Mesenchymal stem cell (in vitro differentiated cells and primary cell): ENCODE data around the gene SNX30.
A peak's percentile ranks its signal among the peaks of the same experiment; 100 is the strongest.

ENCODE experiments used
- DNase-seq: peaks from one replicate; pipeline ENCODE4 v3.0.0-alpha.2; 2013
- H2AFZ ChIP-seq: one replicate; pipeline ENCODE4 v1.6.1; 2013; ENCODE audit warnings: low read depth, mild to moderate bottlenecking, control low read depth, inconsistent platforms, low read length, moderate library complexity
- H2AK5ac ChIP-seq: 2 replicates; pipeline ENCODE4 v1.6.1; 2013; ENCODE audit warnings: low read length, moderate library complexity, mild to moderate bottlenecking, inconsistent platforms; ENCODE audit not compliant: severe bottlenecking
- H2BK120ac ChIP-seq: one replicate; pipeline ENCODE4 v1.6.1; 2013; ENCODE audit warnings: low read depth, mild to moderate bottlenecking, inconsistent platforms, low read length, moderate library complexity
- H2BK12ac ChIP-seq, 2 experiments: one replicate each; pipeline ENCODE4 v1.6.1; 2013; ENCODE audit warnings: inconsistent platforms in 2 of 2, low read length in 2 of 2, mild to moderate bottlenecking in 2 of 2, moderate library complexity in 2 of 2, control low read depth in 1 of 2
- H2BK15ac ChIP-seq: one replicate; pipeline ENCODE4 v1.6.1; 2013; ENCODE audit warnings: mild to moderate bottlenecking, low read depth, inconsistent platforms; ENCODE audit not compliant: poor library complexity, severe bottlenecking
- H2BK5ac ChIP-seq: 2 replicates; pipeline ENCODE4 v1.6.1; 2013; ENCODE audit warnings: low read depth, mild to moderate bottlenecking, low read length, control low read depth, inconsistent platforms; ENCODE audit not compliant: poor library complexity, severe bottlenecking
- H3K14ac ChIP-seq, 2 experiments: one replicate each; pipeline ENCODE4 v1.6.1; 2013; ENCODE audit warnings: inconsistent platforms in 2 of 2, low read length in 2 of 2, control low read depth in 1 of 2, mild to moderate bottlenecking in 1 of 2, moderate library complexity in 1 of 2
- H3K18ac ChIP-seq, 2 experiments: one replicate each; pipeline ENCODE4 v1.6.1; 2013; ENCODE audit warnings: inconsistent platforms in 2 of 2, low read length in 2 of 2, control low read depth in 1 of 2, low read depth in 1 of 2, mild to moderate bottlenecking in 1 of 2
- H3K23ac ChIP-seq, 2 experiments: one replicate each; pipeline ENCODE4 v1.6.1; 2013; ENCODE audit warnings: inconsistent platforms in 2 of 2, low read length in 2 of 2, mild to moderate bottlenecking in 2 of 2, moderate library complexity in 2 of 2, control low read depth in 1 of 2
- H3K27ac ChIP-seq: 2 replicates; pipeline ENCODE4 v1.5.1; 2013; ENCODE audit warnings: mild to moderate bottlenecking, moderate library complexity, low read length, control low read depth, inconsistent platforms; ENCODE audit not compliant: poor library complexity, severe bottlenecking
- H3K27me3 ChIP-seq, 2 experiments: 2 replicates each; pipeline versions ENCODE4 v1.6.1 to v1.7.0; 2013; ENCODE audit warnings: low read length in 2 of 2, mild to moderate bottlenecking in 2 of 2, moderate library complexity in 2 of 2, control low read depth in 1 of 2, inconsistent platforms in 1 of 2; ENCODE audit not compliant: control insufficient read depth in 1 of 2, insufficient read depth in 1 of 2
- H3K36me3 ChIP-seq, 2 experiments: 2 replicates each; pipeline versions ENCODE4 v1.6.1 to v1.7.0; 2013; ENCODE audit warnings: low read length in 2 of 2, control low read depth in 1 of 2, inconsistent platforms in 1 of 2, low read depth in 1 of 2, mild to moderate bottlenecking in 1 of 2; ENCODE audit not compliant: insufficient read depth in 2 of 2, control insufficient read depth in 1 of 2
- H3K4ac ChIP-seq, 2 experiments: one replicate each; pipeline ENCODE4 v1.6.1; 2013; ENCODE audit warnings: inconsistent platforms in 2 of 2, low read length in 2 of 2, mild to moderate bottlenecking in 2 of 2, moderate library complexity in 2 of 2, control low read depth in 1 of 2, low read depth in 1 of 2
- H3K4me1 ChIP-seq: 2 replicates; pipeline ENCODE4 v1.6.1; 2013; ENCODE audit warnings: low read depth, low read length, control low read depth; ENCODE audit not compliant: control insufficient read depth, insufficient read depth
- H3K4me2 ChIP-seq: 2 replicates; pipeline ENCODE4 v1.6.1; 2013; ENCODE audit warnings: low read length, mild to moderate bottlenecking, inconsistent platforms; ENCODE audit not compliant: poor library complexity, severe bottlenecking
- H3K4me3 ChIP-seq, 2 experiments: 2 replicates each; pipeline versions ENCODE4 v1.5.1 to v1.7.0; 2013; ENCODE audit warnings: low read length in 2 of 2, mild to moderate bottlenecking in 2 of 2, control low read depth in 1 of 2, low read depth in 1 of 2; ENCODE audit not compliant: insufficient read depth in 1 of 2
- H3K79me1 ChIP-seq: replicated peaks from 2 replicates; pipeline ENCODE4 v1.6.1; 2013; ENCODE audit warnings: mild to moderate bottlenecking, control low read depth, low read length, inconsistent platforms; ENCODE audit not compliant: poor library complexity, severe bottlenecking
- H3K9ac ChIP-seq: 2 replicates; pipeline ENCODE4 v1.7.0; 2013; ENCODE audit warnings: mild to moderate bottlenecking, low read length, moderate library complexity
- H3K9me3 ChIP-seq: 2 replicates; pipeline ENCODE4 v1.7.0; 2013; ENCODE audit warnings: mild to moderate bottlenecking, low read length; ENCODE audit not compliant: control insufficient read depth
- H4K8ac ChIP-seq: one replicate; pipeline ENCODE4 v1.6.1; 2013; ENCODE audit warnings: inconsistent platforms, mild to moderate bottlenecking, low read length, moderate library complexity
- H4K91ac ChIP-seq: one replicate; pipeline ENCODE4 v1.6.1; 2013; ENCODE audit warnings: mild to moderate bottlenecking, low read length, inconsistent platforms
- WGBS: methylation state at CpG from one replicate; pipeline ENCODE4 v1.1.7; 2013; ENCODE audit warnings: mixed read lengths; 5-methylcytosine and 5-hydroxymethylcytosine counted together

SNX30 gene

GRCh38 chr9:112815868-112816267 is 65.3 kb downstream of the SNX30 start:
- Histone ChIP-seq H2AFZ (no peak overlapping the region), H3K4me3 (no peak overlapping the region), H3K23ac (no peak overlapping the region), H3K4ac (no peak overlapping the region), H3K27me3 (no peaks in the 10 kb centered on the region), H2AK5ac (no peak overlapping the region), H3K18ac (no peak overlapping the region), H3K9ac (no peak overlapping the region), H3K79me1 (peaks cover 8% of the 10 kb centered on the region), H4K91ac (no peak overlapping the region), H3K9me3 (no peaks in the 10 kb centered on the region), H4K8ac (no peak overlapping the region), H3K4me2 (no peak overlapping the region), H3K36me3 (peaks cover 7 to 11% of the 10 kb centered on the region in 2 experiments), H2BK15ac (no peak overlapping the region), H2BK5ac (no peak overlapping the region), H2BK120ac (no peak overlapping the region), H2BK12ac (no peak overlapping the region), H3K27ac (no peak overlapping the region), H3K14ac (no peak overlapping the region), H3K4me1 (peaks cover 2% of the 10 kb centered on the region)
- WGBS: 82% methylated on average over 7 of the region's 8 CpGs
- DNase-seq: no peak

DNA sequence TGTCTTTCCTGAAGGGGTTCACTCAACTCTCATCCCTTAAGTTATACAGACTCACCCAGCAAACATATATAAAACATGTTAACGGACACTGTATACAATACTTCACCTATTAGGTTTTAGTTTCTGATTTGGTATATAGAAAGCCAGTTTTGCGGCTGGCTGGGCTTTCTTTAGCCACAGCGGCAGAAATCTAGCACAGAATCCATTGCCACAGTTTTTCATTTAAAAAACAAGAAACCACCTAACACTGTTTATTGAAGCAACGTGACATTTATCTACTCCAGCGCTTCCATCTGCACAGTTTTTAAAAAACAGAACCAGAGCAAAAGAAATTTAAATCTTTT is 67.3 kb downstream of the SNX30 start:
- DNase-seq: no peak
- H2BK5ac ChIP-seq: no peak overlapping the region
- peaks cover 2% of the 10 kb centered on the region for H3K79me1 ChIP-seq
- H3K27ac ChIP-seq: no peak overlapping the region
- H4K91ac ChIP-seq: no peak overlapping the region
- peaks cover 2% of the 10 kb centered on the region for H3K4me1 ChIP-seq
- no peak overlapping the region for H3K14ac ChIP-seq
- WGBS: 98% methylated on average over 5 of the region's 5 CpGs
- H4K8ac ChIP-seq: no peak overlapping the region
- H2AK5ac ChIP-seq: no peak overlapping the region
- H3K18ac ChIP-seq: no peak overlapping the region
- H2AFZ ChIP-seq: no peak overlapping the region
- H2BK12ac ChIP-seq: no peak overlapping the region
- peak overlapping the region; percentile 67 for H3K9ac ChIP-seq
- H3K4ac ChIP-seq: no peak overlapping the region
- no peaks in the 10 kb centered on the region for H3K9me3 ChIP-seq
- no peaks in the 10 kb centered on the region for H3K27me3 ChIP-seq
- H3K4me2 ChIP-seq: no peak overlapping the region
- H3K36me3 ChIP-seq: peaks cover 7 to 11% of the 10 kb centered on the region in 2 experiments
- no peak overlapping the region for H2BK15ac ChIP-seq
- H3K4me3 ChIP-seq: no peak overlapping the region
- H2BK120ac ChIP-seq: no peak overlapping the region
- no peak overlapping the region for H3K23ac ChIP-seq

GRCh38 chr9:112819635-112820496 is 69.3 kb downstream of the SNX30 start:
- Histone ChIP-seq H2AK5ac (no peak overlapping the region), H3K79me1 (peaks cover 2% of the 10 kb centered on the region), H2BK12ac (peak overlapping the region in 1 of 2 experiments; percentile 42), H2AFZ (no peak overlapping the region), H3K18ac (no peak overlapping the region), H3K4me3 (no peak overlapping the region), H2BK120ac (no peak overlapping the region), H3K4me2 (no peak overlapping the region), H3K9me3 (no peaks in the 10 kb centered on the region), H3K4ac (no peak overlapping the region), H3K27me3 (no peaks in the 10 kb centered on the region), H4K8ac (no peak overlapping the region), H3K36me3 (peaks cover 7 to 11% of the 10 kb centered on the region in 2 experiments), H4K91ac (no peak overlapping the region), H3K14ac (peak overlapping the region in 1 of 2 experiments; percentile 86), H2BK5ac (no peak overlapping the region), H3K4me1 (peaks cover 2% of the 10 kb centered on the region), H3K27ac (no peak overlapping the region), H2BK15ac (no peak overlapping the region), H3K23ac (no peak overlapping the region), H3K9ac (peak overlapping the region; percentile 27)
- WGBS: 94% methylated on average over 5 of the region's 7 CpGs
- DNase-seq: peak; percentile 75

DNA sequence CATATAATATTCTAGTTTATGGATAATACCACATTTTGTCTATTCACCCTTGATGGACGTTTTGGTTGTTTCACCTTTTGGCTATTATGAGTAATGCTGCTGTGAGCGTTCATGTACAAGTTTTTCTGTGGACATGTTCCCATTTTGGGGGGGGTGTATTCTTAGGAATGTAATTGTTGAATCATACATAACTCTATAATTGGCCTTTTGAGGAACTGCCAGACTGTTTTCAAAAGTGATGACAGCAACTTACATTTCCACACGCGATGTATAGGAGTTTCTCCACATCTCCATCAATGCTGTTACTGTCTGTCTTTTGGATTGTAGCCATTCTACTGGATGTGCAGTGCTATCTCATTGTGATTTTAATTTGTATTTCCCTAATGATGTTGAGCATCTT is 70.3 kb downstream of the SNX30 start:
- no peaks in the 10 kb centered on the region for H3K9me3 ChIP-seq
- no peak overlapping the region for H3K4me3 ChIP-seq
- H3K9ac ChIP-seq: no peak overlapping the region
- H4K8ac ChIP-seq: no peak overlapping the region
- no peak overlapping the region for H2AFZ ChIP-seq
- H3K14ac ChIP-seq: no peak overlapping the region
- H2BK5ac ChIP-seq: no peak overlapping the region
- no peak overlapping the region for H3K4ac ChIP-seq
- no peak overlapping the region for H2BK12ac ChIP-seq
- H2BK15ac ChIP-seq: no peak overlapping the region
- no peak overlapping the region for H2BK120ac ChIP-seq
- 100% methylated on average over 1 of the region's 4 CpGs for WGBS
- H2AK5ac ChIP-seq: no peak overlapping the region
- peaks cover 2% of the 10 kb centered on the region for H3K4me1 ChIP-seq
- no peak overlapping the region for H3K23ac ChIP-seq
- H3K27ac ChIP-seq: no peak overlapping the region
- peaks cover 2% of the 10 kb centered on the region for H3K79me1 ChIP-seq
- no peak for DNase-seq
- H3K18ac ChIP-seq: no peak overlapping the region
- H3K27me3 ChIP-seq: no peaks in the 10 kb centered on the region
- peaks cover 7 to 11% of the 10 kb centered on the region in 2 experiments for H3K36me3 ChIP-seq
- H3K4me2 ChIP-seq: no peak overlapping the region
- no peak overlapping the region for H4K91ac ChIP-seq
